GM23338 (cell line): Measurements from ENCODE around the gene SRGAP1.

Experiments
- CREB1 ChIP-seq: fragments of 250-450 bp; sonication (Bioruptor Pico); IDR thresholded peaks from 2 replicates; pipeline ENCODE4 v1.5.0; 2020; ENCODE audit warnings: low read depth, mild to moderate bottlenecking, moderate library complexity
- CTCF ChIP-seq, 2 experiments: fragments of 200-600 bp in 1 of 2; sonication (generic) in 1 of 2; conservative IDR thresholded peaks; 2 replicates each; pipeline versions ENCODE4 v1.5.1 to v1.6.1; 2016 to 2017; ENCODE audit warnings: antibody characterized with exemption in 2 of 2, low read depth in 2 of 2, mild to moderate bottlenecking in 2 of 2, moderate library complexity in 1 of 2
- ETS1 ChIP-seq: IDR thresholded peaks from 2 replicates; pipeline ENCODE4 v1.6.1; 2016; ENCODE audit warnings: antibody characterized with exemption
- EZH2 ChIP-seq: fragments of 200-600 bp; sonication (generic); IDR thresholded peaks from one replicate; pipeline ENCODE4 v1.8.0; 2017; ENCODE audit warnings: antibody characterized with exemption, mild to moderate bottlenecking, low read depth; ENCODE audit not compliant: unreplicated experiment
- EZH2phosphoT487 ChIP-seq: fragments of 200-600 bp; sonication (generic); IDR thresholded peaks from one replicate; pipeline ENCODE4 v1.8.1; 2018; ENCODE audit warnings: antibody characterized with exemption; ENCODE audit not compliant: unreplicated experiment
- JUNB ChIP-seq: IDR thresholded peaks from one replicate; pipeline ENCODE4 v1.6.1; 2016; ENCODE audit warnings: antibody characterized with exemption; ENCODE audit not compliant: unreplicated experiment
- NANOG ChIP-seq: IDR thresholded peaks from 2 replicates; pipeline ENCODE4 v1.6.1; 2016; ENCODE audit warnings: antibody characterized with exemption, borderline replicate concordance
- POLR2AphosphoS5 ChIP-seq: IDR thresholded peaks from 2 replicates; pipeline ENCODE4 v1.6.1; 2016; ENCODE audit warnings: antibody characterized with exemption, low read depth
- REST ChIP-seq: IDR thresholded peaks from one replicate; pipeline ENCODE4 v1.6.1; 2018; ENCODE audit warnings: antibody characterized with exemption; ENCODE audit not compliant: unreplicated experiment
- STAT1 ChIP-seq: IDR thresholded peaks from one replicate; pipeline ENCODE4 v1.6.1; 2016; ENCODE audit warnings: antibody characterized with exemption; ENCODE audit not compliant: unreplicated experiment
- ZNF114 ChIP-seq: fragments of 250-450 bp; sonication (Bioruptor Pico); IDR thresholded peaks from 2 replicates; pipeline ENCODE4 v1.5.0; 2020; ENCODE audit warnings: mild to moderate bottlenecking, moderate library complexity
- ZNF331 ChIP-seq: fragments of 250-450 bp; sonication (Bioruptor Pico); IDR thresholded peaks from 2 replicates; pipeline ENCODE4 v1.5.0; 2020; ENCODE audit warnings: low read depth, mild to moderate bottlenecking, moderate library complexity

GRCh38 chr12:64178122-64178521 lies 333.6 kb downstream of the SRGAP1 start:
- TF ChIP-seq CREB1: no peak
- TF ChIP-seq CTCF (conservative IDR thresholded peaks at IDR 0.05; ENCODE audit: low read depth in 2 of 2): no peak
- no peak for TF ChIP-seq POLR2AphosphoS5
- no peak for TF ChIP-seq ETS1
- TF ChIP-seq EZH2: no peak
- no peak for TF ChIP-seq EZH2phosphoT487
- TF ChIP-seq STAT1: no peak
- TF ChIP-seq REST: no peak
- TF ChIP-seq JUNB: no peak
- no peak for TF ChIP-seq NANOG
- TF ChIP-seq ZNF331 (CRISPR knock-in tag): no peak
- TF ChIP-seq ZNF114: no peak
